HepG2 (cell line): Measurements from ENCODE around the gene POLN. TPM values are rescaled to one million over a fixed set of nuclear protein-coding genes. Genes with fewer than 3 reads are reported as not detected.

Source experiments
- ATAC-seq: fragments of 200-7000 bp; cut with Tn5 transposase; 3 replicates; pipeline ENCODE4 v1.9.1; 2020; ENCODE audit warnings: mild to moderate bottlenecking, moderate library complexity
- BruUV-seq: library from RNA; stranded (reverse); fragments of 400-500 nt; replicated peaks from 2 replicates; lab custom pipeline; 2021; lab: Mats Ljungman, UMichigan
- CTCF ChIA-PET: fragments of 300-600 bp; formaldehyde crosslinking; extraction: SDS; loops from one replicate; lab custom pipeline; 2021; ENCODE audit warnings: low total read pairs, inconsistent platforms, low intra/inter-chr PET ratio; lab: Yijun Ruan, JAX
- POLR2A ChIA-PET: fragments of 350-600 bp; sonication (Branson Sonifier 250); formaldehyde crosslinking; loops from one replicate; lab custom pipeline; 2020; ENCODE audit warnings: antibody characterized with exemption, inconsistent platforms; lab: Yijun Ruan, JAX
- DNase-seq: peaks from one replicate; pipeline ENCODE4 v3.0.0-alpha.2; 2015; ENCODE audit warnings: low spot score
- FAIRE-seq: peaks from 3 replicates; lab custom pipeline; 2011; peaks lifted over from hg19 to GRCh38; lab: Jason Lieb, UNC
- H2AFZ ChIP-seq: one replicate; pipeline ENCODE4 v1.6.1; 2011; ENCODE audit warnings: low read length, inconsistent platforms
- H3K27ac ChIP-seq: fragments of 300-600 bp; 3 replicates; pipeline ENCODE4 v1.8.0; 2011; ENCODE audit warnings: mixed run types, mild to moderate bottlenecking, mixed read lengths, low read length, inconsistent platforms; ENCODE audit not compliant: insufficient read depth; ENCODE audit errors: extremely low read length
- H3K27me3 ChIP-seq, 2 experiments: fragments of 200-600 bp in 1 of 2; 2 replicates in 1 of 2; 3 replicates in 1 of 2; pipeline versions ENCODE4 v1.6.0 to v1.8.0; 2011; ENCODE audit warnings: low read length in 2 of 2, mild to moderate bottlenecking in 2 of 2, moderate library complexity in 2 of 2, inconsistent platforms in 1 of 2; ENCODE audit not compliant: insufficient read depth in 2 of 2, control insufficient read depth in 1 of 2
- H3K36me3 ChIP-seq, 2 experiments: fragments of 200-600 bp in 1 of 2; replicated peaks in 1 of 2; 2 replicates in 1 of 2; 3 replicates in 1 of 2; pipeline versions ENCODE4 v1.5.1 to v1.8.0; 2011; ENCODE audit warnings: low read length in 2 of 2, inconsistent platforms in 1 of 2; ENCODE audit not compliant: insufficient read depth in 2 of 2, control insufficient read depth in 1 of 2
- H3K4me1 ChIP-seq: 2 replicates; pipeline ENCODE4 v1.5.1; 2012; ENCODE audit warnings: low read length, inconsistent platforms; ENCODE audit not compliant: insufficient read depth
- H3K4me2 ChIP-seq: 2 replicates; pipeline ENCODE4 v1.6.0; 2011; ENCODE audit warnings: low read depth, low read length, inconsistent platforms
- H3K4me3 ChIP-seq, 3 experiments: fragments of 200-600 bp in 1 of 3; sonication (generic), shearing (Covaris generic) in 1 of 3; replicated peaks in 1 of 3; 2 replicates each; pipeline ENCODE4 v1.5.1; 2011 to 2016; ENCODE audit warnings: low read length in 3 of 3, inconsistent platforms in 2 of 3, low read depth in 2 of 3, mild to moderate bottlenecking in 2 of 3, control low read depth in 1 of 3, mixed read lengths in 1 of 3; ENCODE audit not compliant: insufficient read depth in 1 of 3
- H3K79me2 ChIP-seq: one replicate; pipeline ENCODE4 v1.6.1; 2011; ENCODE audit warnings: low read length, inconsistent platforms; ENCODE audit not compliant: insufficient read depth
- H3K9ac ChIP-seq: 2 replicates; pipeline ENCODE4 v1.6.0; 2011; ENCODE audit warnings: mild to moderate bottlenecking, low read depth, low read length, inconsistent platforms; ENCODE audit not compliant: insufficient read depth
- H3K9me3 ChIP-seq: 2 replicates; pipeline ENCODE4 v1.5.1; 2012; ENCODE audit warnings: mild to moderate bottlenecking, low read length
- H4K20me1 ChIP-seq: 2 replicates; pipeline ENCODE4 v1.6.0; 2011; ENCODE audit warnings: inconsistent platforms, mild to moderate bottlenecking, low read length, moderate library complexity; ENCODE audit not compliant: insufficient read depth
- ASH2L ChIP-seq: fragments of 300-600, 200-600 bp; sonication (generic); IDR thresholded peaks from 2 replicates; pipeline ENCODE4 v1.7.0; 2017; ENCODE audit warnings: low read depth, mild to moderate bottlenecking, moderate library complexity, mixed read lengths, low read length; ENCODE audit not compliant: insufficient read length
- BRF2 ChIP-seq: sonication (generic); formaldehyde crosslinking; IDR thresholded peaks from 2 replicates; pipeline ENCODE4 v1.8.1; 2022; ENCODE audit warnings: mild to moderate bottlenecking, missing genetic modification reagents
- CBFB ChIP-seq: sonication (generic); formaldehyde crosslinking; IDR thresholded peaks from 2 replicates; pipeline ENCODE4 v1.4.0; 2020; ENCODE audit warnings: missing genetic modification reagents
- KIAA2018 ChIP-seq: sonication (generic); formaldehyde crosslinking; IDR thresholded peaks from 2 replicates; pipeline ENCODE4 v1.5.0; 2020; ENCODE audit warnings: mild to moderate bottlenecking, missing genetic modification reagents, borderline replicate concordance
- MYC ChIP-seq: sonication (generic); formaldehyde crosslinking; IDR thresholded peaks from 2 replicates; pipeline ENCODE4 v1.9.0; 2021; ENCODE audit warnings: missing genetic modification reagents, borderline replicate concordance
- PAF1 ChIP-seq: IDR thresholded peaks from 2 replicates; pipeline ENCODE4 v1.6.1; 2016; ENCODE audit warnings: missing genetic modification reagents, missing compliant biosample characterization
- SNAPC5 ChIP-seq: sonication (generic); formaldehyde crosslinking; IDR thresholded peaks from 2 replicates; pipeline ENCODE4 v1.8.1; 2023; ENCODE audit warnings: mild to moderate bottlenecking, missing genetic modification reagents, borderline replicate concordance
- THAP7 ChIP-seq: sonication (generic); formaldehyde crosslinking; IDR thresholded peaks from 2 replicates; pipeline ENCODE4 v1.8.1; 2023; ENCODE audit warnings: mild to moderate bottlenecking, missing genetic modification reagents
- ZFP91 ChIP-seq: sonication (generic); formaldehyde crosslinking; IDR thresholded peaks from 2 replicates; pipeline ENCODE4 v1.9.0; 2022; ENCODE audit warnings: missing genetic modification reagents, mild to moderate bottlenecking, borderline replicate concordance
- ZNF10 ChIP-seq: sonication (generic); formaldehyde crosslinking; IDR thresholded peaks from 2 replicates; pipeline ENCODE4 v1.4.0; 2020; ENCODE audit warnings: mild to moderate bottlenecking, low read depth, missing genetic modification reagents, borderline replicate concordance
- ZNF3 ChIP-seq: IDR thresholded peaks from 2 replicates; pipeline ENCODE4 v1.7.0; 2017; ENCODE audit warnings: inconsistent platforms
- WGBS: methylation state at CpG from one replicate; pipeline ENCODE4 v1.1.6; 2017; ENCODE audit warnings: low lambda C conversion rate; 5-methylcytosine and 5-hydroxymethylcytosine counted together
- in situ Hi-C: cut with HindIII; loops from 2 replicates; pipeline ENCODE4 v1.10.0; 2017; ENCODE audit warnings: low pct_unique_long_range_greater_than_20kb; ENCODE audit not compliant: extremely low pct_ligation_motif_present
- intact Hi-C: fragments of 100-400 bp; cut with micrococcal nuclease; formaldehyde crosslinking; loops from one replicate; pipeline ENCODE4 v1.10.0; 2022; ENCODE audit not compliant: unreplicated experiment
- polyA plus RNA-seq, 8 experiments: library from polyadenylated mRNA; depleted of rRNA in 3 of 8; stranded (reverse) in 7 of 8; unstranded in 1 of 8; fragments of >200 nt; fragmentation: Illumina TruSeq in 4 of 8; extraction: Trizol in 4 of 8; gene quantifications; 2 replicates each; pipeline versions ENCODE4 v1.2.1 to v1.2.3, GENCODE V29; 2011 to 2016; ENCODE audit warnings: low read depth in 4 of 8, missing spikeins in 1 of 8, mixed read lengths in 1 of 8; ENCODE audit not compliant: insufficient read depth in 1 of 8
- total RNA-seq, 5 experiments: library from RNA; depleted of rRNA; stranded (reverse); fragments of >200 nt; fragmentation: Illumina TruSeq; extraction: Trizol; gene quantifications; 2 replicates each; pipeline ENCODE4 v1.2.3, GENCODE V29; 2016; ENCODE audit warnings: low read depth in 1 of 5

The POLN gene
- total and polyA plus RNA-seq, 2 of the 13 experiments (the other 11 are each of a cell fraction or from before 2014, with no cell fraction given): 0.93 to 1.5 TPM

- in situ Hi-C loops (no loop called here), intact Hi-C loops (no loop called here)
- Histone ChIP-seq H3K36me3 (no peaks in the 10 kb centered on the region), H3K4me2 (no peak overlapping the region), H3K4me1 (no peaks in the 10 kb centered on the region), H3K9me3 (no peaks in the 10 kb centered on the region), H3K4me3 (no peak overlapping the region), H3K9ac (no peak overlapping the region), H3K27ac (no peak overlapping the region), H2AFZ (no peak overlapping the region), H4K20me1 (no peaks in the 10 kb centered on the region), H3K27me3 (peaks cover 10 to 38% of the 10 kb centered on the region in 2 experiments; a peak in 4 of 5 replicates), H3K79me2 (no peaks in the 10 kb centered on the region)
- POLR2A ChIA-PET: interaction anchor here (1.1 kb wide), 1 partner anchor 14 kb away, joined by 3 read pairs; the partner anchor contains the start of gene MXD4
- ATAC-seq: no peak
- CTCF ChIA-PET: no interaction called here
- no peak for DNase-seq
- FAIRE-seq: no peak
- BruUV-seq: no TSS peak
- 59% methylated on average over 25 of the region's 44 CpGs for WGBS
- no peak for TF ChIP-seq SNAPC5 (CRISPR knock-in tag)
- TF ChIP-seq ZNF10 (CRISPR knock-in tag): no peak
- TF ChIP-seq MYC: no peak
- no peak for TF ChIP-seq ZFP91 (CRISPR knock-in tag)
- no peak for TF ChIP-seq THAP7 (CRISPR knock-in tag)
- TF ChIP-seq ZNF3 (CRISPR knock-in tag): no peak
- TF ChIP-seq BRF2 (CRISPR knock-in tag): no peak
- no peak for TF ChIP-seq ASH2L
- TF ChIP-seq KIAA2018 (CRISPR knock-in tag): no peak
- TF ChIP-seq CBFB (CRISPR knock-in tag): no peak
- no peak for TF ChIP-seq PAF1
These were observed 33.8 kb upstream of the POLN start for GRCh38 chr4:2275546-2276251.
